Measurements from ENCODE around the gene KCNH4. TPM values are rescaled to one million over a fixed set of nuclear protein-coding genes. Genes with fewer than 3 reads are reported as not detected.
A peak's percentile ranks its signal among the peaks of the same experiment; 100 is the strongest.

KCNH4 gene
- total and polyA plus RNA-seq, 2 of the 13 experiments (the other 11 are each of a cell fraction or from before 2014, with no cell fraction given), result 0.01 to 0.09 TPM

DNA sequence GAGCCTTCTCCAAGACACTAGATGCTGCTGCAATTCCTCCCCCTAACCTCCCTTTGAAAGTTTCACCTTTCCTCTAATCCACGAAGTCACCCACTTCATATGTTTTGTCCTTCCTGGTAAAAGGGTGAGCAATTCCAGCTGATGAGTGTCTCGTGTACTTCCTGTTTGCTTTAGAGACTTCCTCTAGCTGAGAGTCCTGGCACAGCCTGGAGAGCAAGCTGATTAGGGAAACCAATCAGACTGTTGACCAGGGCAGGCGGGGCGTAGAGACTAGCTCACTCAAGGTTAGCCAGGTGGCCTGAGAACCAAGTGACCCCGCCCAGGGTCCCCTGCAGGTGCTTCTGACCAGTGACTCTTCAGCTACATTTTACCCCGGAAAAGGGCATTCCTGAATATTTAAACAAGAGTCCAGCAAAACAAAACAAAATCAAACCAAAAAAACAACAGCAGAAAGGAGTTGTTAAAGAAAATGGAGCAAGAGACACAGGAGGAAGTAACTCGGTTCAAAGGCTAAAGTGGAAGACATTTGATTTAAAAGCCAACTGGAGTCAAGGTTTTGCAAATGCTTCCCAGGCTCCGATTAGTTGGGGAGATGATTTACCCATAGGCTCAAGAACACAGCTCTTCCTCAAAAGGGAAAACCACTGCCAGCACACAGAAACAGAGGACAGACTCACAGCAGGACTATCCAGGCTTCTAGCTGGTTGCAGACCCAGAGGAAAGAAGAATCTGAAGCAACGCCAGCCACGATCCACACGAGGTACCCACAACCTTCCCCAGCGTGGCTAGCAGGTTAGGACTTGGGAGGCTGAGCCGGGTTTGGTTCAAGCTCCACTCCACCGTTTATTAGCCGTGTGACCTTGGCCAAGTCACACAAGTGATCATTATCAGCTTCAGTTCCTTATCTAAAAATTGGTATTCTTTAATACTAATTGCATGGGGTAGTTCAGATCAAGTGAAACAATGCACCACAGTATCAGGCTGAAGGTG is 45.0 kb downstream of the KCNH4 start (continued):
- TF ChIP-seq, protein P1, sequence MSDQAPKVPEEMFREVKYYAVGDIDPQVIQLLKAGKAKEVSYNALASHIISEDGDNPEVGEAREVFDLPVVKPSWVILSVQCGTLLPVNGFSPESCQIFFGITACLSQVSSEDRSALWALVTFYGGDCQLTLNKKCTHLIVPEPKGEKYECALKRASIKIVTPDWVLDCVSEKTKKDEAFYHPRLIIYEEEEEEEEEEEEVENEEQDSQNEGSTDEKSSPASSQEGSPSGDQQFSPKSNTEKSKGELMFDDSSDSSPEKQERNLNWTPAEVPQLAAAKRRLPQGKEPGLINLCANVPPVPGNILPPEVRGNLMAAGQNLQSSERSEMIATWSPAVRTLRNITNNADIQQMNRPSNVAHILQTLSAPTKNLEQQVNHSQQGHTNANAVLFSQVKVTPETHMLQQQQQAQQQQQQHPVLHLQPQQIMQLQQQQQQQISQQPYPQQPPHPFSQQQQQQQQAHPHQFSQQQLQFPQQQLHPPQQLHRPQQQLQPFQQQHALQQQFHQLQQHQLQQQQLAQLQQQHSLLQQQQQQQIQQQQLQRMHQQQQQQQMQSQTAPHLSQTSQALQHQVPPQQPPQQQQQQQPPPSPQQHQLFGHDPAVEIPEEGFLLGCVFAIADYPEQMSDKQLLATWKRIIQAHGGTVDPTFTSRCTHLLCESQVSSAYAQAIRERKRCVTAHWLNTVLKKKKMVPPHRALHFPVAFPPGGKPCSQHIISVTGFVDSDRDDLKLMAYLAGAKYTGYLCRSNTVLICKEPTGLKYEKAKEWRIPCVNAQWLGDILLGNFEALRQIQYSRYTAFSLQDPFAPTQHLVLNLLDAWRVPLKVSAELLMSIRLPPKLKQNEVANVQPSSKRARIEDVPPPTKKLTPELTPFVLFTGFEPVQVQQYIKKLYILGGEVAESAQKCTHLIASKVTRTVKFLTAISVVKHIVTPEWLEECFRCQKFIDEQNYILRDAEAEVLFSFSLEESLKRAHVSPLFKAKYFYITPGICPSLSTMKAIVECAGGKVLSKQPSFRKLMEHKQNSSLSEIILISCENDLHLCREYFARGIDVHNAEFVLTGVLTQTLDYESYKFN (CRISPR knock-in tag; conservative IDR thresholded peaks at IDR 0.05), result peak; percentile 76
- no peak for TF ChIP-seq GTF2F1 (IDR thresholded peaks at IDR 0.05; ENCODE audit: low read length)
- no peak for TF ChIP-seq SRSF4 (IDR thresholded peaks at IDR 0.05; ENCODE audit: low read depth, low read length, poor library complexity, severe bottlenecking)
- no peak for TF ChIP-seq KLF9 (CRISPR knock-in tag; IDR thresholded peaks at IDR 0.05; ENCODE audit: low read depth)
- TF ChIP-seq GATAD1 (CRISPR knock-in tag; IDR thresholded peaks at IDR 0.05), result peak; percentile 66
- no peak for TF ChIP-seq NFIC (IDR thresholded peaks at IDR 0.05; ENCODE audit: low read length)
- peak; percentile 80 for TF ChIP-seq FOXA3 (CRISPR knock-in tag; IDR thresholded peaks at IDR 0.05)
- no peak for TF ChIP-seq NCOA1 (CRISPR knock-in tag; IDR thresholded peaks at IDR 0.05)
- TF ChIP-seq KMT2A (CRISPR knock-in tag; IDR thresholded peaks at IDR 0.05), result no peak
- no peak for TF ChIP-seq ZNF274 (CRISPR knock-in tag; IDR thresholded peaks at IDR 0.05)
- TF ChIP-seq ZSCAN29 (CRISPR knock-in tag; conservative IDR thresholded peaks at IDR 0.05), result no peak
- peak; percentile 89 for TF ChIP-seq ELF1 (CRISPR knock-in tag; IDR thresholded peaks at IDR 0.05)
- TF ChIP-seq HBP1 (CRISPR knock-in tag; IDR thresholded peaks at IDR 0.05; ENCODE audit: low read depth), result 0 out of 2 replicates have a peak, but pooled peaks have one; percentile 33
- TF ChIP-seq ZFP37 (CRISPR knock-in tag; IDR thresholded peaks at IDR 0.05; ENCODE audit: borderline replicate concordance), result 0 out of 2 replicates have a peak, but pooled peaks have one; percentile 36
- no peak for TF ChIP-seq RBM39 (IDR thresholded peaks at IDR 0.05; ENCODE audit: low read depth, low read length, poor library complexity, severe bottlenecking)
- TF ChIP-seq ZFP90 (CRISPR knock-in tag; IDR thresholded peaks at IDR 0.05; ENCODE audit: borderline replicate concordance), result no peak
- TF ChIP-seq PCBP1 (IDR thresholded peaks at IDR 0.05; ENCODE audit: borderline replicate concordance, low read depth, low read length), result no peak
- TF ChIP-seq ZNF24 (IDR thresholded peaks at IDR 0.05), result no peak
- no peak for TF ChIP-seq ZNF619 (CRISPR knock-in tag; IDR thresholded peaks at IDR 0.05)
- no peak for TF ChIP-seq MLLT10 (CRISPR knock-in tag; IDR thresholded peaks at IDR 0.05)
- TF ChIP-seq, protein P2, sequence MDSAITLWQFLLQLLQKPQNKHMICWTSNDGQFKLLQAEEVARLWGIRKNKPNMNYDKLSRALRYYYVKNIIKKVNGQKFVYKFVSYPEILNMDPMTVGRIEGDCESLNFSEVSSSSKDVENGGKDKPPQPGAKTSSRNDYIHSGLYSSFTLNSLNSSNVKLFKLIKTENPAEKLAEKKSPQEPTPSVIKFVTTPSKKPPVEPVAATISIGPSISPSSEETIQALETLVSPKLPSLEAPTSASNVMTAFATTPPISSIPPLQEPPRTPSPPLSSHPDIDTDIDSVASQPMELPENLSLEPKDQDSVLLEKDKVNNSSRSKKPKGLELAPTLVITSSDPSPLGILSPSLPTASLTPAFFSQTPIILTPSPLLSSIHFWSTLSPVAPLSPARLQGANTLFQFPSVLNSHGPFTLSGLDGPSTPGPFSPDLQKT (CRISPR knock-in tag; IDR thresholded peaks at IDR 0.05; ENCODE audit: borderline replicate concordance), result no peak
- 0 out of 4 replicates have a peak, but pooled peaks of 1 of the 2 experiments have one; percentile 16 for TF ChIP-seq NR2F1 (CRISPR knock-in tag; IDR thresholded peaks at IDR 0.05)

All from HepG2 (cell line).